GM18868 (cell line): ENCODE data around the gene KCNC1.

Experiments
- ATAC-seq: cut with Tn5 transposase; IDR thresholded peaks from one replicate; pipeline ENCODE4 v1.9.1; 2021; ENCODE audit warnings: mild to moderate bottlenecking, moderate library complexity; ENCODE audit not compliant: unreplicated experiment

The KCNC1 gene

GRCh38 chr11:17734418-17734911, at the start of gene KCNC1:
Gene KCNC1, plus strand, starts transcription at chr11:17734781. Its CDS starts 1,222 bp downstream, at chr11:17736003.
- no peak for ATAC-seq

GRCh38 chr11:17686231-17686980, 48.2 kb upstream of the KCNC1 start:
- ATAC-seq: no peak

- no peak for ATAC-seq
Measured at GRCh38 chr11:17687946-17688670, 46.5 kb upstream of the KCNC1 start.

- ATAC-seq: no peak
Measured at GRCh38 chr11:17691550-17691949, 43.0 kb upstream of the KCNC1 start.

- no peak for ATAC-seq
Measured at GRCh38 chr11:17691976-17692375, 42.6 kb upstream of the KCNC1 start.

GRCh38 chr11:17692931-17693330, 41.6 kb upstream of the KCNC1 start:
- ATAC-seq: no peak

- ATAC-seq: no peak
Measured at GRCh38 chr11:17693531-17693930, 41.0 kb upstream of the KCNC1 start.

GRCh38 chr11:17694494-17695110, 40.0 kb upstream of the KCNC1 start:
- no peak for ATAC-seq

- ATAC-seq: no peak
Measured at GRCh38 chr11:17695454-17696441, 38.8 kb upstream of the KCNC1 start.

GRCh38 chr11:17696741-17697140, 37.8 kb upstream of the KCNC1 start:
- no peak for ATAC-seq

GRCh38 chr11:17697175-17697949, 37.2 kb upstream of the KCNC1 start:
- no peak for ATAC-seq

GRCh38 chr11:17699147-17700114, 35.1 kb upstream of the KCNC1 start:
- no peak for ATAC-seq

GRCh38 chr11:17700991-17701390, 33.6 kb upstream of the KCNC1 start:
- ATAC-seq: no peak

GRCh38 chr11:17702876-17703275, 31.7 kb upstream of the KCNC1 start:
- ATAC-seq: no peak

GRCh38 chr11:17703951-17704350, 30.6 kb upstream of the KCNC1 start:
- no peak for ATAC-seq

- no peak for ATAC-seq
Measured at GRCh38 chr11:17707830-17708229, 26.8 kb upstream of the KCNC1 start.

- no peak for ATAC-seq
Measured at GRCh38 chr11:17711836-17712235, 22.7 kb upstream of the KCNC1 start.

- ATAC-seq: no peak
Measured at GRCh38 chr11:17713851-17714250, 20.7 kb upstream of the KCNC1 start.
